Endometrial microvascular endothelial cells (primary cell): ENCODE results near the gene TUBB1. TPM values are rescaled to one million over a fixed set of nuclear protein-coding genes. Genes with fewer than 3 reads are reported as not detected.

Experiments
- in situ Hi-C: cut with HindIII; loops from 2 replicates; pipeline ENCODE4 v1.10.0; 2017; ENCODE audit warnings: low sequenced_read_pairs, low pct_unique_long_range_greater_than_20kb; ENCODE audit errors: inconsistent ontology term
- total RNA-seq: library from RNA; depleted of rRNA; stranded (reverse); fragments of >200 nt; gene quantifications from one replicate; pipeline ENCODE4 v1.2.3, GENCODE V29; 2015; ENCODE audit errors: inconsistent ontology term

TUBB1 gene
- total RNA-seq, 1 donor from 2014 or later: not detected

GRCh38 chr20:59048681-59049030, 29.4 kb downstream of the TUBB1 start:
- in situ Hi-C loops: no loop called here

- in situ Hi-C loops: no loop called here
Measured at GRCh38 chr20:59050437-59050836, 31.2 kb downstream of the TUBB1 start.

GRCh38 chr20:59051666-59052185, 32.5 kb downstream of the TUBB1 start:
- in situ Hi-C loops: no loop called here

GRCh38 chr20:59055302-59055701, 36.1 kb downstream of the TUBB1 start:
- in situ Hi-C loops: no loop called here

- in situ Hi-C loops: no loop called here
Measured at GRCh38 chr20:59062081-59062480, 42.9 kb downstream of the TUBB1 start.

- in situ Hi-C loops: no loop called here
Measured at GRCh38 chr20:59063358-59064213, 44.4 kb downstream of the TUBB1 start.

GRCh38 chr20:59064214-59064722, 45.0 kb downstream of the TUBB1 start:
- in situ Hi-C loops: no loop called here

- in situ Hi-C loops: no loop called here
Measured at GRCh38 chr20:59068534-59068933, 49.3 kb downstream of the TUBB1 start.

GRCh38 chr20:59069026-59069425, 49.8 kb downstream of the TUBB1 start:
- in situ Hi-C loops: no loop called here

- in situ Hi-C loops: no loop called here
Measured at GRCh38 chr20:59071216-59071615, 52.0 kb downstream of the TUBB1 start.

GRCh38 chr20:59073582-59073981, 54.4 kb downstream of the TUBB1 start:
- in situ Hi-C loops: no loop called here

- in situ Hi-C loops: no loop called here
Measured at GRCh38 chr20:59074456-59074855, 55.2 kb downstream of the TUBB1 start.

GRCh38 chr20:59075934-59076508, 56.8 kb downstream of the TUBB1 start:
- in situ Hi-C loops: no loop called here

Other genes starting within 250 kb of the TUBB1 start
- gene GNAS-AS1, start 168.5 kb upstream of the TUBB1 start, total RNA-seq: not detected
- gene GNAS, start 166.7 kb upstream of the TUBB1 start, total RNA-seq: 536 TPM
- gene NELFCD, start 38.2 kb upstream of the TUBB1 start, total RNA-seq: 63.8 TPM
- gene CTSZ, start 12.2 kb upstream of the TUBB1 start, total RNA-seq: 226 TPM
- 18.2 TPM for gene ATP5F1E, start 12.9 kb downstream of the TUBB1 start, total RNA-seq
- gene PRELID3B, start 23.4 kb downstream of the TUBB1 start, total RNA-seq: 46.2 TPM
- gene ZNF831, start 144.4 kb downstream of the TUBB1 start, total RNA-seq: not detected